ENCODE data around the gene AMOTL2. TPM values are rescaled to one million over a fixed set of nuclear protein-coding genes. Genes with fewer than 3 reads are reported as not detected.

The AMOTL2 gene
- total RNA-seq, 1 experiment from 2014 or later: 146 TPM

DNA sequence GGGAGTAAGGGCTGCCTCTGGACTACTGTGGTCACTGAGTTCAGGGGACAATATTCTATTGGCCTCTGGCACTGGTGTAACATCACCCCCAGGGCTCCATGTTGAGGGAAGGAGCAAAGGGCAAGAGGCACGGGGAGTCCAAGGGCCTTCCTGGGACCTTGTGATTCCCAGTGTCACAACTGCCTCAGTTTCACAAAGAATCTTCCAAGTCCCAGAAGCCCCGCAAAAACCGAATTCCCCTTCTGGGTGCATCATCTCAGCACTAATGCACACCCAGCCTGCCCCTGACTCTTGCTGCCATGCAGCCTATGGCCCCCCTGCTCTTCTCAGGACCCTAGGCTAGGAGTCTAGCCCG is 5.5 kb downstream of the AMOTL2 start:
- H3K27ac ChIP-seq (ENCODE audit: low read length): peak overlapping the region; percentile 94
- BruUV-seq (replicated peaks): no TSS peak
- in situ Hi-C loops (cut with HindIII; ENCODE audit: low pct_unique_long_range_greater_than_20kb, low sequenced_read_pairs): no loop called here
- no peak overlapping the region for H3K4me3 ChIP-seq (ENCODE audit: low read depth in 2 of 2, low read length in 2 of 2)
- DNase-seq (ENCODE audit: low read depth, low spot score): no peak
- CTCF ChIA-PET: no interaction called here
- POLR2A ChIA-PET: no interaction called here
- no peak for ATAC-seq
- no peaks in the 10 kb centered on the region for H3K27me3 ChIP-seq (ENCODE audit: control insufficient read depth, insufficient read depth, low read length)
- intact Hi-C loops (cut with micrococcal nuclease; ENCODE audit: unreplicated experiment): no loop called here
- H3K9me3 ChIP-seq (ENCODE audit: control insufficient read depth, insufficient read depth, low read depth, low read length): no peaks in the 10 kb centered on the region
- peak; percentile 11; the same call in 1 of the 2 replicates for TF ChIP-seq POLR2AphosphoS5 (IDR thresholded peaks at IDR 0.05; ENCODE audit: low read depth, low read length)
- TF ChIP-seq, protein P1, sequence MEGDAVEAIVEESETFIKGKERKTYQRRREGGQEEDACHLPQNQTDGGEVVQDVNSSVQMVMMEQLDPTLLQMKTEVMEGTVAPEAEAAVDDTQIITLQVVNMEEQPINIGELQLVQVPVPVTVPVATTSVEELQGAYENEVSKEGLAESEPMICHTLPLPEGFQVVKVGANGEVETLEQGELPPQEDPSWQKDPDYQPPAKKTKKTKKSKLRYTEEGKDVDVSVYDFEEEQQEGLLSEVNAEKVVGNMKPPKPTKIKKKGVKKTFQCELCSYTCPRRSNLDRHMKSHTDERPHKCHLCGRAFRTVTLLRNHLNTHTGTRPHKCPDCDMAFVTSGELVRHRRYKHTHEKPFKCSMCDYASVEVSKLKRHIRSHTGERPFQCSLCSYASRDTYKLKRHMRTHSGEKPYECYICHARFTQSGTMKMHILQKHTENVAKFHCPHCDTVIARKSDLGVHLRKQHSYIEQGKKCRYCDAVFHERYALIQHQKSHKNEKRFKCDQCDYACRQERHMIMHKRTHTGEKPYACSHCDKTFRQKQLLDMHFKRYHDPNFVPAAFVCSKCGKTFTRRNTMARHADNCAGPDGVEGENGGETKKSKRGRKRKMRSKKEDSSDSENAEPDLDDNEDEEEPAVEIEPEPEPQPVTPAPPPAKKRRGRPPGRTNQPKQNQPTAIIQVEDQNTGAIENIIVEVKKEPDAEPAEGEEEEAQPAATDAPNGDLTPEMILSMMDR (IDR thresholded peaks at IDR 0.05): no peak
- H3K4me1 ChIP-seq (ENCODE audit: control insufficient read depth, insufficient read depth, low read length): peaks cover 88% of the 10 kb centered on the region
- peaks cover 28% of the 10 kb centered on the region for H3K36me3 ChIP-seq (ENCODE audit: control insufficient read depth, insufficient read depth, low read length)

DNA sequence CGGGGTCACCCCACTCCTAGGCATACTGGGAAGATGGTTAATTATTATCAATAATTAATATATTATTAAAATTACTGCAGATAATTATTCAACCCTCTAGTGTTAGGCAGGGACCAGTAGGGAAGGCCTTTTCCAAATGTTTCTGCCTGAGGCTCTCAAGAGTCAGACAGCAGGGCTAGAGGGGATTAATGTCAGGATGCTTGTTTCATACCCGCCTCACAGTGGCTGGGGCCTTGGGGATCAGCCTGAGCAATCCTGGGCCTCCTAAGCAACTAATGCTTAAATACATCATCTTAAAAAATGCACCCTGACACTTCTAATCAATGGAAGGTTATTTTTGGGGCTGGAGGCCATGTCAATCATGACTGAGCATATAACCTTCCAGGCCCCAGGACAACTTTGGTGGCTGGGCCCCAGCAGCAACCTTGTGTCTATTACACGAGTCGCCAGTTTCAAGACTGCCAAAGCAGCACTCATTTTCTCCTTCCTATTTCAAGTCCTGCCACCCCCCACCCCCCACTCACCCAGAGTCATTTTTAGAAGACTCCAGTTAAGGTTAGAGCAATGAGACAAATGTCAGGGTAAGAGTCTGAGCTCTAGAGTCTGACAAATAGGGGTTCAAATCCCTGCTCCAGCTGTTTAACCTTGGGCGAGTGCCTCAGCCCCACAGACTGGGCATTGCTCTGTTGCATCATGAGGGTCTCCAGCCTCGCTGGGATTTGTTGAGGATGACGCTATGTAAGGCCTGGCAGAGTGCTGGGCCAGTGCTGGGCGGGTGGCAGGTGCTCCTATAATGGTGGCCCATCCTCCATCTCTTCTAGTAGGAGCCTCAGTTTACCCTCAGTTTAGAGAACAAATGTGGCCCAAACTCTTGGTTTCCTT is 6.1 kb downstream of the AMOTL2 start:
- intact Hi-C loops (cut with micrococcal nuclease; ENCODE audit: unreplicated experiment): no loop called here
- peaks cover 94% of the 10 kb centered on the region for H3K4me1 ChIP-seq (ENCODE audit: control insufficient read depth, insufficient read depth, low read length)
- TF ChIP-seq SIN3A (IDR thresholded peaks at IDR 0.05; ENCODE audit: borderline replicate concordance, insufficient read depth, low read depth, low read length): no peak
- TF ChIP-seq, protein P1 (IDR thresholded peaks at IDR 0.05): no peak
- peak; percentile 33; the same call in 1 of the 2 replicates for TF ChIP-seq POLR2AphosphoS5 (IDR thresholded peaks at IDR 0.05; ENCODE audit: low read depth, low read length)
- TF ChIP-seq, protein P2, sequence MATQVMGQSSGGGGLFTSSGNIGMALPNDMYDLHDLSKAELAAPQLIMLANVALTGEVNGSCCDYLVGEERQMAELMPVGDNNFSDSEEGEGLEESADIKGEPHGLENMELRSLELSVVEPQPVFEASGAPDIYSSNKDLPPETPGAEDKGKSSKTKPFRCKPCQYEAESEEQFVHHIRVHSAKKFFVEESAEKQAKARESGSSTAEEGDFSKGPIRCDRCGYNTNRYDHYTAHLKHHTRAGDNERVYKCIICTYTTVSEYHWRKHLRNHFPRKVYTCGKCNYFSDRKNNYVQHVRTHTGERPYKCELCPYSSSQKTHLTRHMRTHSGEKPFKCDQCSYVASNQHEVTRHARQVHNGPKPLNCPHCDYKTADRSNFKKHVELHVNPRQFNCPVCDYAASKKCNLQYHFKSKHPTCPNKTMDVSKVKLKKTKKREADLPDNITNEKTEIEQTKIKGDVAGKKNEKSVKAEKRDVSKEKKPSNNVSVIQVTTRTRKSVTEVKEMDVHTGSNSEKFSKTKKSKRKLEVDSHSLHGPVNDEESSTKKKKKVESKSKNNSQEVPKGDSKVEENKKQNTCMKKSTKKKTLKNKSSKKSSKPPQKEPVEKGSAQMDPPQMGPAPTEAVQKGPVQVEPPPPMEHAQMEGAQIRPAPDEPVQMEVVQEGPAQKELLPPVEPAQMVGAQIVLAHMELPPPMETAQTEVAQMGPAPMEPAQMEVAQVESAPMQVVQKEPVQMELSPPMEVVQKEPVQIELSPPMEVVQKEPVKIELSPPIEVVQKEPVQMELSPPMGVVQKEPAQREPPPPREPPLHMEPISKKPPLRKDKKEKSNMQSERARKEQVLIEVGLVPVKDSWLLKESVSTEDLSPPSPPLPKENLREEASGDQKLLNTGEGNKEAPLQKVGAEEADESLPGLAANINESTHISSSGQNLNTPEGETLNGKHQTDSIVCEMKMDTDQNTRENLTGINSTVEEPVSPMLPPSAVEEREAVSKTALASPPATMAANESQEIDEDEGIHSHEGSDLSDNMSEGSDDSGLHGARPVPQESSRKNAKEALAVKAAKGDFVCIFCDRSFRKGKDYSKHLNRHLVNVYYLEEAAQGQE (IDR thresholded peaks at IDR 0.05; ENCODE audit: insufficient read depth in 1 of 2, low read depth in 2 of 2, low read length in 1 of 2): no peak
- no peak for TF ChIP-seq TCF7L2 (IDR thresholded peaks at IDR 0.05; ENCODE audit: low read depth, low read length)
- DNase-seq (ENCODE audit: low read depth, low spot score) (no peak), ATAC-seq (no peak)
- ChIA-PET CTCF (interaction anchor here (0.5 kb wide), 1 partner anchor 117 kb away, joined by 3 read pairs; the partner anchor contains the start of gene RYK), POLR2A (no interaction called here)
- peak overlapping the region; percentile 94 for H3K27ac ChIP-seq (ENCODE audit: low read length)
- BruUV-seq (replicated peaks): no TSS peak
- H3K9me3 ChIP-seq (ENCODE audit: control insufficient read depth, insufficient read depth, low read depth, low read length): no peaks in the 10 kb centered on the region
- H3K27me3 ChIP-seq (ENCODE audit: control insufficient read depth, insufficient read depth, low read length): no peaks in the 10 kb centered on the region
- no peak overlapping the region for H3K4me3 ChIP-seq (ENCODE audit: low read depth in 2 of 2, low read length in 2 of 2)
- in situ Hi-C loops (cut with HindIII; ENCODE audit: low pct_unique_long_range_greater_than_20kb, low sequenced_read_pairs): no loop called here
- peaks cover 30% of the 10 kb centered on the region for H3K36me3 ChIP-seq (ENCODE audit: control insufficient read depth, insufficient read depth, low read length)

Measured in Panc1 (cell line).